Measurements from ENCODE around the gene COX10.

DNA sequence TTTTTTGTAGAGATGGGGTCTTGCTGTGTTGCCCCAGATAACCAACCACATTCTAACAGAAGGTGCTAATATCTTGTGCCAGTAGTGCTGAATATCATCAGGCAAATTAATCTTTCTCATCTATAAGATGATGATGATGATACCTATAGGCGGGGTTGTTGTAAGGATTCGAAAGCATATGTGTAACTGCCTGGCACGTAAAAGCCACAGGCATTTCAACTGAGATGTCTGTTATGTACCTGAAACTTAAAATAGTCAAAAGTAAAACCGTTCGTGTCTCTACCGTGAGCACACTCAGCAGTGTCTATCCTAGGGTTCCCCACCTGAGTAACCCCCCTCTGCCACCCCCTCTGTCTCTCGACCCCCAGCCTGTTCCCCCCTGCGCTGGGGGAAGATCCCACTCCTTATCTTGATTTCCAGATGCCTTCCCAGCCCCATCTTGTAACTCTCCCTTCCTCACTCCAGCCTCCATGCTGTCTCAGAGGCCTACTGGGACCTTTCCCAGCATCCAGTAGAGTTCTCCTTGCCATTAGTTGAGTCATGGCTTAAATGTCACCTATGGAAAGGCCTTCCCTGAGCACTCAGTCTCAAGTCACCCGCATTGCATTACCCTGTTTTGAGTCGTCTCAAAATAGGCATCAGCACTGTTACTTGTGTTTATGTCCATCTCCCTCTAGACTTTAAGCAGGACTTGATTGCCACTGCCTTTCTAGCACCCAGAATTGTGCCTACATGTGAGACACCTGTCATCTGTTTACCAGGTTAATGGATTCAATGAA, 133.3 kb downstream of the COX10 start:
- TF ChIP-seq, protein P1, sequence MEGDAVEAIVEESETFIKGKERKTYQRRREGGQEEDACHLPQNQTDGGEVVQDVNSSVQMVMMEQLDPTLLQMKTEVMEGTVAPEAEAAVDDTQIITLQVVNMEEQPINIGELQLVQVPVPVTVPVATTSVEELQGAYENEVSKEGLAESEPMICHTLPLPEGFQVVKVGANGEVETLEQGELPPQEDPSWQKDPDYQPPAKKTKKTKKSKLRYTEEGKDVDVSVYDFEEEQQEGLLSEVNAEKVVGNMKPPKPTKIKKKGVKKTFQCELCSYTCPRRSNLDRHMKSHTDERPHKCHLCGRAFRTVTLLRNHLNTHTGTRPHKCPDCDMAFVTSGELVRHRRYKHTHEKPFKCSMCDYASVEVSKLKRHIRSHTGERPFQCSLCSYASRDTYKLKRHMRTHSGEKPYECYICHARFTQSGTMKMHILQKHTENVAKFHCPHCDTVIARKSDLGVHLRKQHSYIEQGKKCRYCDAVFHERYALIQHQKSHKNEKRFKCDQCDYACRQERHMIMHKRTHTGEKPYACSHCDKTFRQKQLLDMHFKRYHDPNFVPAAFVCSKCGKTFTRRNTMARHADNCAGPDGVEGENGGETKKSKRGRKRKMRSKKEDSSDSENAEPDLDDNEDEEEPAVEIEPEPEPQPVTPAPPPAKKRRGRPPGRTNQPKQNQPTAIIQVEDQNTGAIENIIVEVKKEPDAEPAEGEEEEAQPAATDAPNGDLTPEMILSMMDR (IDR thresholded peaks at IDR 0.05) = no peak
- TF ChIP-seq POLR2A (IDR thresholded peaks at IDR 0.05) = no peak
